ENCODE measurements around the gene ENTPD2.

- TF ChIP-seq BHLHE40 (IDR thresholded peaks at IDR 0.05; ENCODE audit: borderline replicate concordance) (no peak), NFRKB (IDR thresholded peaks at IDR 0.05) (no peak), ZNF384 (IDR thresholded peaks at IDR 0.05) (no peak), SP1 (IDR thresholded peaks at IDR 0.05) (no peak), ELF4 (IDR thresholded peaks at IDR 0.05) (no peak), ARNT (IDR thresholded peaks at IDR 0.05) (no peak), TARDBP (IDR thresholded peaks at IDR 0.05) (no peak), HDGF (IDR thresholded peaks at IDR 0.05; ENCODE audit: borderline replicate concordance) (no peak), FOXA1 (IDR thresholded peaks at IDR 0.05) (no peak), FOXM1 (IDR thresholded peaks at IDR 0.05; ENCODE audit: borderline replicate concordance) (no peak)
- TF ChIP-seq, protein P1, sequence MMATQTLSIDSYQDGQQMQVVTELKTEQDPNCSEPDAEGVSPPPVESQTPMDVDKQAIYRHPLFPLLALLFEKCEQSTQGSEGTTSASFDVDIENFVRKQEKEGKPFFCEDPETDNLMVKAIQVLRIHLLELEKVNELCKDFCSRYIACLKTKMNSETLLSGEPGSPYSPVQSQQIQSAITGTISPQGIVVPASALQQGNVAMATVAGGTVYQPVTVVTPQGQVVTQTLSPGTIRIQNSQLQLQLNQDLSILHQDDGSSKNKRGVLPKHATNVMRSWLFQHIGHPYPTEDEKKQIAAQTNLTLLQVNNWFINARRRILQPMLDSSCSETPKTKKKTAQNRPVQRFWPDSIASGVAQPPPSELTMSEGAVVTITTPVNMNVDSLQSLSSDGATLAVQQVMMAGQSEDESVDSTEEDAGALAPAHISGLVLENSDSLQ (IDR thresholded peaks at IDR 0.05): no peak
These were observed 26.2 kb downstream of the ENTPD2 start, which contains the start of gene ABCA2 for GRCh38 chr9:137027369-137028262.

All from HEK293T (cell line).